GM23338 (cell line): ENCODE results near the gene MMP24OS.

Experiments
- EZH2 ChIP-seq: fragments of 200-600 bp; sonication (generic); IDR thresholded peaks from one replicate; pipeline ENCODE4 v1.8.0; 2017; ENCODE audit warnings: antibody characterized with exemption, mild to moderate bottlenecking, low read depth; ENCODE audit not compliant: unreplicated experiment
- EZH2phosphoT487 ChIP-seq: fragments of 200-600 bp; sonication (generic); IDR thresholded peaks from one replicate; pipeline ENCODE4 v1.8.1; 2018; ENCODE audit warnings: antibody characterized with exemption; ENCODE audit not compliant: unreplicated experiment
- POLR2AphosphoS5 ChIP-seq: IDR thresholded peaks from 2 replicates; pipeline ENCODE4 v1.6.1; 2016; ENCODE audit warnings: antibody characterized with exemption, low read depth
- ZNF114 ChIP-seq: fragments of 250-450 bp; sonication (Bioruptor Pico); IDR thresholded peaks from 2 replicates; pipeline ENCODE4 v1.5.0; 2020; ENCODE audit warnings: mild to moderate bottlenecking, moderate library complexity
- ZNF331 ChIP-seq: fragments of 250-450 bp; sonication (Bioruptor Pico); IDR thresholded peaks from 2 replicates; pipeline ENCODE4 v1.5.0; 2020; ENCODE audit warnings: low read depth, mild to moderate bottlenecking, moderate library complexity
- TF ChIP-seq, protein P1 (sequence below): IDR thresholded peaks from one replicate; pipeline ENCODE4 v1.6.1; 2018; ENCODE audit warnings: antibody characterized with exemption; ENCODE audit not compliant: unreplicated experiment
- TF ChIP-seq, protein P2 (sequence below), 2 experiments: fragments of 200-600 bp in 1 of 2; sonication (generic) in 1 of 2; conservative IDR thresholded peaks; 2 replicates each; pipeline versions ENCODE4 v1.5.1 to v1.6.1; 2016 to 2017; ENCODE audit warnings: antibody characterized with exemption in 2 of 2, low read depth in 2 of 2, mild to moderate bottlenecking in 2 of 2, moderate library complexity in 1 of 2
- TF ChIP-seq, protein P3 (sequence below): IDR thresholded peaks from 2 replicates; pipeline ENCODE4 v1.6.1; 2016; ENCODE audit warnings: antibody characterized with exemption

DNA sequence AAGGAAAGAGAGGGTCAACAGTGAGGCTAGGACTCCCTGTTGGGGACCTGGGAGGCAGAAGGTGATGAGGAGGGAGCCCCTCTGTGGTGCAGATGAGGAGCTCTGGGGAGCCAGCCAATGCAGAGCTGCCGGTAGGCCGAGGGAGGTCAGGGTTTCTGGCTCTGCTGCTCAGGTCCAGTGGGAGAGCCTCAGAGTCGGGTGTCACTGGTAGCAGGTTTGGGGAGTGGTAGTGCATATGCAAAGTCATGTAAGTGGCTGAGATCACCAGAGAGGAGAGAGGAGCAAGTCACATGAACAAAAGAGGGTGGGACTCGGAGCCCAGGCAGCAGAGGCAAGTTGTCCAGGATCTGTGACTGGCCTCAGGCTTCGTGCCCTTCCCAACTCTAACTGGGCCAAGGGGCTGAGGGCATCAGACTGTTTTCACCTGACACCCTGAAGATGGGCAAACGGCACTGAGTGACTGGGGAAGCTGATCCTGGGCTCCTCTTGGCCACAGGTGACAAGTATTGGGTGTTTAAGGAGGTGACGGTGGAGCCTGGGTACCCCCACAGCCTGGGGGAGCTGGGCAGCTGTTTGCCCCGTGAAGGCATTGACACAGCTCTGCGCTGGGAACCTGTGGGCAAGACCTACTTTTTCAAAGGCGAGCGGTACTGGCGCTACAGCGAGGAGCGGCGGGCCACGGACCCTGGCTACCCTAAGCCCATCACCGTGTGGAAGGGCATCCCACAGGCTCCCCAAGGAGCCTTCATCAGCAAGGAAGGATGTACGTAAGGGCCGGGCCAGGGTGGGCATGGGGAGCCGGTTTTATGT is 6.6 kb downstream of the MMP24OS start:
- TF ChIP-seq, protein P1, sequence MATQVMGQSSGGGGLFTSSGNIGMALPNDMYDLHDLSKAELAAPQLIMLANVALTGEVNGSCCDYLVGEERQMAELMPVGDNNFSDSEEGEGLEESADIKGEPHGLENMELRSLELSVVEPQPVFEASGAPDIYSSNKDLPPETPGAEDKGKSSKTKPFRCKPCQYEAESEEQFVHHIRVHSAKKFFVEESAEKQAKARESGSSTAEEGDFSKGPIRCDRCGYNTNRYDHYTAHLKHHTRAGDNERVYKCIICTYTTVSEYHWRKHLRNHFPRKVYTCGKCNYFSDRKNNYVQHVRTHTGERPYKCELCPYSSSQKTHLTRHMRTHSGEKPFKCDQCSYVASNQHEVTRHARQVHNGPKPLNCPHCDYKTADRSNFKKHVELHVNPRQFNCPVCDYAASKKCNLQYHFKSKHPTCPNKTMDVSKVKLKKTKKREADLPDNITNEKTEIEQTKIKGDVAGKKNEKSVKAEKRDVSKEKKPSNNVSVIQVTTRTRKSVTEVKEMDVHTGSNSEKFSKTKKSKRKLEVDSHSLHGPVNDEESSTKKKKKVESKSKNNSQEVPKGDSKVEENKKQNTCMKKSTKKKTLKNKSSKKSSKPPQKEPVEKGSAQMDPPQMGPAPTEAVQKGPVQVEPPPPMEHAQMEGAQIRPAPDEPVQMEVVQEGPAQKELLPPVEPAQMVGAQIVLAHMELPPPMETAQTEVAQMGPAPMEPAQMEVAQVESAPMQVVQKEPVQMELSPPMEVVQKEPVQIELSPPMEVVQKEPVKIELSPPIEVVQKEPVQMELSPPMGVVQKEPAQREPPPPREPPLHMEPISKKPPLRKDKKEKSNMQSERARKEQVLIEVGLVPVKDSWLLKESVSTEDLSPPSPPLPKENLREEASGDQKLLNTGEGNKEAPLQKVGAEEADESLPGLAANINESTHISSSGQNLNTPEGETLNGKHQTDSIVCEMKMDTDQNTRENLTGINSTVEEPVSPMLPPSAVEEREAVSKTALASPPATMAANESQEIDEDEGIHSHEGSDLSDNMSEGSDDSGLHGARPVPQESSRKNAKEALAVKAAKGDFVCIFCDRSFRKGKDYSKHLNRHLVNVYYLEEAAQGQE, result no peak
- TF ChIP-seq POLR2AphosphoS5 (no peak), EZH2phosphoT487 (no peak), ZNF331 (no peak), ZNF114 (no peak), EZH2 (no peak)
- TF ChIP-seq, protein P2, sequence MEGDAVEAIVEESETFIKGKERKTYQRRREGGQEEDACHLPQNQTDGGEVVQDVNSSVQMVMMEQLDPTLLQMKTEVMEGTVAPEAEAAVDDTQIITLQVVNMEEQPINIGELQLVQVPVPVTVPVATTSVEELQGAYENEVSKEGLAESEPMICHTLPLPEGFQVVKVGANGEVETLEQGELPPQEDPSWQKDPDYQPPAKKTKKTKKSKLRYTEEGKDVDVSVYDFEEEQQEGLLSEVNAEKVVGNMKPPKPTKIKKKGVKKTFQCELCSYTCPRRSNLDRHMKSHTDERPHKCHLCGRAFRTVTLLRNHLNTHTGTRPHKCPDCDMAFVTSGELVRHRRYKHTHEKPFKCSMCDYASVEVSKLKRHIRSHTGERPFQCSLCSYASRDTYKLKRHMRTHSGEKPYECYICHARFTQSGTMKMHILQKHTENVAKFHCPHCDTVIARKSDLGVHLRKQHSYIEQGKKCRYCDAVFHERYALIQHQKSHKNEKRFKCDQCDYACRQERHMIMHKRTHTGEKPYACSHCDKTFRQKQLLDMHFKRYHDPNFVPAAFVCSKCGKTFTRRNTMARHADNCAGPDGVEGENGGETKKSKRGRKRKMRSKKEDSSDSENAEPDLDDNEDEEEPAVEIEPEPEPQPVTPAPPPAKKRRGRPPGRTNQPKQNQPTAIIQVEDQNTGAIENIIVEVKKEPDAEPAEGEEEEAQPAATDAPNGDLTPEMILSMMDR (conservative IDR thresholded peaks at IDR 0.05; ENCODE audit: low read depth in 2 of 2), result no peak
- TF ChIP-seq, protein P3, sequence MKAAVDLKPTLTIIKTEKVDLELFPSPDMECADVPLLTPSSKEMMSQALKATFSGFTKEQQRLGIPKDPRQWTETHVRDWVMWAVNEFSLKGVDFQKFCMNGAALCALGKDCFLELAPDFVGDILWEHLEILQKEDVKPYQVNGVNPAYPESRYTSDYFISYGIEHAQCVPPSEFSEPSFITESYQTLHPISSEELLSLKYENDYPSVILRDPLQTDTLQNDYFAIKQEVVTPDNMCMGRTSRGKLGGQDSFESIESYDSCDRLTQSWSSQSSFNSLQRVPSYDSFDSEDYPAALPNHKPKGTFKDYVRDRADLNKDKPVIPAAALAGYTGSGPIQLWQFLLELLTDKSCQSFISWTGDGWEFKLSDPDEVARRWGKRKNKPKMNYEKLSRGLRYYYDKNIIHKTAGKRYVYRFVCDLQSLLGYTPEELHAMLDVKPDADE, result no peak
